ENCODE data around the gene COPS7A. TPM values are rescaled to one million over a fixed set of nuclear protein-coding genes. Genes with fewer than 3 reads are reported as not detected.

Gene COPS7A
- total RNA-seq, 3 donors from 2014 or later (not counting 1 experiment from before 2014, with no cell fraction given) = 23.5 to 29.8 (median 28.9) TPM

GRCh38 chr12:6685814-6686213 is 38.0 kb upstream of the COPS7A start:
- Mint-ChIP-seq H3K9me3 (no peaks in the 10 kb centered on the region), H3K4me1 (peaks cover 43 to 64% of the 10 kb centered on the region in 2 donors), H3K27ac (peak overlapping the region; percentile 13 to 96), H3K27me3 (ENCODE audit: low read depth in 2 of 2) (no peaks in the 10 kb centered on the region), H3K36me3 (no peaks in the 10 kb centered on the region), H3K4me3 (no peak overlapping the region)
- intact Hi-C loops (cut with micrococcal nuclease) = loop anchor here (5.0 to 10.0 kb wide), 2 partner anchors 119 to 191 kb away; partner anchors contain the start of genes MRPL51, NCAPD2 and NOP2
- no peaks in the 10 kb centered on the region for H3K27me3 ChIP-seq (ENCODE audit: control insufficient read depth, insufficient read depth, low read length)
- no peak overlapping the region for H3K27ac ChIP-seq (ENCODE audit: low read length)
- peaks cover 5% of the 10 kb centered on the region for H3K36me3 ChIP-seq (ENCODE audit: control insufficient read depth, insufficient read depth, low read length)
- 51% methylated on average over 3 of the region's 3 CpGs for WGBS (ENCODE audit: insufficient coverage)
- H3K4me1 ChIP-seq (ENCODE audit: control insufficient read depth, insufficient read depth, low read length) = peaks cover 22% of the 10 kb centered on the region
- H3K4me3 ChIP-seq (ENCODE audit: low read length) = no peak overlapping the region
- DNase-seq (no peak), ATAC-seq (no peak)
- TF ChIP-seq, protein P1, sequence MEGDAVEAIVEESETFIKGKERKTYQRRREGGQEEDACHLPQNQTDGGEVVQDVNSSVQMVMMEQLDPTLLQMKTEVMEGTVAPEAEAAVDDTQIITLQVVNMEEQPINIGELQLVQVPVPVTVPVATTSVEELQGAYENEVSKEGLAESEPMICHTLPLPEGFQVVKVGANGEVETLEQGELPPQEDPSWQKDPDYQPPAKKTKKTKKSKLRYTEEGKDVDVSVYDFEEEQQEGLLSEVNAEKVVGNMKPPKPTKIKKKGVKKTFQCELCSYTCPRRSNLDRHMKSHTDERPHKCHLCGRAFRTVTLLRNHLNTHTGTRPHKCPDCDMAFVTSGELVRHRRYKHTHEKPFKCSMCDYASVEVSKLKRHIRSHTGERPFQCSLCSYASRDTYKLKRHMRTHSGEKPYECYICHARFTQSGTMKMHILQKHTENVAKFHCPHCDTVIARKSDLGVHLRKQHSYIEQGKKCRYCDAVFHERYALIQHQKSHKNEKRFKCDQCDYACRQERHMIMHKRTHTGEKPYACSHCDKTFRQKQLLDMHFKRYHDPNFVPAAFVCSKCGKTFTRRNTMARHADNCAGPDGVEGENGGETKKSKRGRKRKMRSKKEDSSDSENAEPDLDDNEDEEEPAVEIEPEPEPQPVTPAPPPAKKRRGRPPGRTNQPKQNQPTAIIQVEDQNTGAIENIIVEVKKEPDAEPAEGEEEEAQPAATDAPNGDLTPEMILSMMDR (IDR thresholded peaks at IDR 0.05) = no peak
- H3K9me3 ChIP-seq (ENCODE audit: control insufficient read depth, insufficient read depth, low read length) = no peaks in the 10 kb centered on the region

GRCh38 chr12:6688543-6688998 is 35.3 kb upstream of the COPS7A start:
- H3K9me3 ChIP-seq (ENCODE audit: control insufficient read depth, insufficient read depth, low read length) = no peaks in the 10 kb centered on the region
- peaks cover 22% of the 10 kb centered on the region for H3K4me1 ChIP-seq (ENCODE audit: control insufficient read depth, insufficient read depth, low read length)
- WGBS (ENCODE audit: insufficient coverage) = under 1% methylated on average over 8 of the region's 13 CpGs
- H3K4me3 Mint-ChIP-seq = peak overlapping the region; percentile 92
- peak overlapping the region; percentile 95 for H3K27ac ChIP-seq (ENCODE audit: low read length)
- H3K27me3 ChIP-seq (ENCODE audit: control insufficient read depth, insufficient read depth, low read length) = no peaks in the 10 kb centered on the region
- intact Hi-C loops (cut with micrococcal nuclease) = loop anchor here (5.0 to 10.0 kb wide), 2 partner anchors 121 to 194 kb away; partner anchors contain the start of genes MRPL51, NCAPD2 and NOP2
- no peaks in the 10 kb centered on the region for H3K36me3 Mint-ChIP-seq
- no peaks in the 10 kb centered on the region for H3K27me3 Mint-ChIP-seq (ENCODE audit: low read depth in 2 of 2)
- peaks cover 43 to 54% of the 10 kb centered on the region in 2 donors for H3K4me1 Mint-ChIP-seq
- H3K4me3 ChIP-seq (ENCODE audit: low read length) = peak overlapping the region; percentile 63
- ATAC-seq = peak; percentile 5 to 10 (median 7)
- peak overlapping the region; percentile 93 to 96 for H3K27ac Mint-ChIP-seq
- H3K36me3 ChIP-seq (ENCODE audit: control insufficient read depth, insufficient read depth, low read length) = no peaks in the 10 kb centered on the region
- no peaks in the 10 kb centered on the region for H3K9me3 Mint-ChIP-seq
- DNase-seq = peak; percentile 56 to 69
- TF ChIP-seq, protein P1 (IDR thresholded peaks at IDR 0.05) = no peak

- Mint-ChIP-seq H3K27me3 (ENCODE audit: low read depth in 2 of 2) (peaks cover 2 to 4% of the 10 kb centered on the region in 2 donors), H3K36me3 (no peaks in the 10 kb centered on the region), H3K4me1 (peaks cover 43 to 53% of the 10 kb centered on the region in 2 donors), H3K9me3 (no peaks in the 10 kb centered on the region), H3K27ac (peak within 1 kb of the TSS; percentile 93 to 96), H3K4me3 (peak within 1 kb of the TSS; percentile 92)
- ATAC-seq (peak; percentile 76 to 93 (median 80)), DNase-seq (peak; percentile 89 to 98)
- under 1% methylated on average over 65 of the region's 72 CpGs for WGBS (ENCODE audit: insufficient coverage)
- Histone ChIP-seq H3K4me1 (ENCODE audit: control insufficient read depth, insufficient read depth, low read length) (peaks cover 22% of the 10 kb centered on the region), H3K36me3 (ENCODE audit: control insufficient read depth, insufficient read depth, low read length) (no peaks in the 10 kb centered on the region), H3K27me3 (ENCODE audit: control insufficient read depth, insufficient read depth, low read length) (no peaks in the 10 kb centered on the region), H3K9me3 (ENCODE audit: control insufficient read depth, insufficient read depth, low read length) (no peaks in the 10 kb centered on the region), H3K27ac (ENCODE audit: low read length) (peak within 1 kb of the TSS; percentile 95), H3K4me3 (ENCODE audit: low read length) (peak within 1 kb of the TSS; percentile 63)
- intact Hi-C loops (cut with micrococcal nuclease) = loop anchor here (1.0 to 10.0 kb wide), 6 partner anchors 26 to 194 kb away; partner anchors contain the start of genes ING4, MRPL51, NCAPD2 and NOP2
- TF ChIP-seq, protein P1 (IDR thresholded peaks at IDR 0.05) = no peak
Measured at GRCh38 chr12:6688999-6689882, 34.6 kb upstream of the COPS7A start, which contains the start of gene ZNF384. TSS of gene ZNF384 (minus strand) at chr12:6689375. CDS start at chr12:6679520, 9,855 bp downstream.
